Nephron progenitor cell (in vitro differentiated cells): ENCODE data around the gene ATP5F1D.

ENCODE experiments used
- DNase-seq: peaks from one replicate; pipeline ENCODE4 v3.0.0; 2021
- H3K27ac Mint-ChIP-seq: 2 replicates; pipeline ENCODE4 v1.8.0; 2021; ENCODE audit warnings: mild to moderate bottlenecking, moderate library complexity, mixed read lengths
- H3K27me3 Mint-ChIP-seq: 2 replicates; pipeline ENCODE4 v1.8.0; 2021; ENCODE audit warnings: mild to moderate bottlenecking, low read depth, mixed read lengths; ENCODE audit not compliant: poor library complexity
- H3K36me3 Mint-ChIP-seq: 2 replicates; pipeline ENCODE4 v1.8.0; 2021; ENCODE audit warnings: low read depth, mixed read lengths
- H3K4me1 Mint-ChIP-seq: 2 replicates; pipeline ENCODE4 v1.8.0; 2021; ENCODE audit warnings: mixed read lengths
- H3K4me3 Mint-ChIP-seq: 2 replicates; pipeline ENCODE4 v1.8.0; 2021; ENCODE audit warnings: mild to moderate bottlenecking, moderate library complexity, mixed read lengths
- H3K9me3 Mint-ChIP-seq: 2 replicates; pipeline ENCODE4 v1.8.0; 2021; ENCODE audit warnings: mild to moderate bottlenecking, moderate library complexity, mixed read lengths
- TF ChIP-seq, protein P1 (sequence below): fragments of 200-600 bp; sonication (generic); IDR thresholded peaks from 2 replicates; pipeline ENCODE4 v1.5.0; 2021; ENCODE audit warnings: antibody characterized with exemption

Gene ATP5F1D

DNA sequence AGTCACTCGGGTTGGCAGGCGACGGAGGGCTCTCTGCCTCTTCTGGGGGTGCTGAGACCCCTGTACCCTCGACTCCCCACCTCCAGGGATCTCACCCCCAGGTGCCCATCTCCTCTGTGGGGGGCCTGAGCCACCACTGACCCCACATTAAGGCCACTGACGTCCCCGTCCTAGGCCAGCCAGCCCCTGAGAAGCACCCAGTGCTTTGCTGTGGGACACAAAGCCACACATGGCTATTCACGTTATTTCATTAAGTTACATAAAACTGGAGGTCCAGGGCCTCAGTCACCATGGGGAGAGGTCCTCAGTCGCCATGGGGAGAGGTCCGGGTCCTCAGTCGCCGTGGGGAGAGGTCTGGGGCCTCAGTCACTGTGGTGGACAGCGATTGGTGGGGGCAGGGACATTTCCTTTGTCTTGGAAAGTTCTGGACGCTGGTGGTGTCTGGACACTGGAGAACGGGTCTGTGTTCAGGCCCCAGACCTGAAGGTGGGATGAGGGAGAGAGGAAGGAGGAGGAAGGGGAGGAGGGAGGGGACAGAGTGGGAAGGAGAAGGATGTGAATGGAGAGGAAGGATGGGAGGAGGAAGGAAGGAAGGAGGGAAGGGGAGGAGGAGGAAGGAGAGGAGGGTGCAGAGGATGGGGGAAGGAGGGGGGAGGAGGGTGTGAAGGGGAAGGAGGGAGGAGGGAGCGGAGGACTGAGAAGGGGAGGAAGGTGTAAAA is 40.2 kb downstream of the ATP5F1D start:
- no peak overlapping the region for H3K4me3 Mint-ChIP-seq
- peaks cover 25% of the 10 kb centered on the region for H3K4me1 Mint-ChIP-seq
- TF ChIP-seq, protein P1, sequence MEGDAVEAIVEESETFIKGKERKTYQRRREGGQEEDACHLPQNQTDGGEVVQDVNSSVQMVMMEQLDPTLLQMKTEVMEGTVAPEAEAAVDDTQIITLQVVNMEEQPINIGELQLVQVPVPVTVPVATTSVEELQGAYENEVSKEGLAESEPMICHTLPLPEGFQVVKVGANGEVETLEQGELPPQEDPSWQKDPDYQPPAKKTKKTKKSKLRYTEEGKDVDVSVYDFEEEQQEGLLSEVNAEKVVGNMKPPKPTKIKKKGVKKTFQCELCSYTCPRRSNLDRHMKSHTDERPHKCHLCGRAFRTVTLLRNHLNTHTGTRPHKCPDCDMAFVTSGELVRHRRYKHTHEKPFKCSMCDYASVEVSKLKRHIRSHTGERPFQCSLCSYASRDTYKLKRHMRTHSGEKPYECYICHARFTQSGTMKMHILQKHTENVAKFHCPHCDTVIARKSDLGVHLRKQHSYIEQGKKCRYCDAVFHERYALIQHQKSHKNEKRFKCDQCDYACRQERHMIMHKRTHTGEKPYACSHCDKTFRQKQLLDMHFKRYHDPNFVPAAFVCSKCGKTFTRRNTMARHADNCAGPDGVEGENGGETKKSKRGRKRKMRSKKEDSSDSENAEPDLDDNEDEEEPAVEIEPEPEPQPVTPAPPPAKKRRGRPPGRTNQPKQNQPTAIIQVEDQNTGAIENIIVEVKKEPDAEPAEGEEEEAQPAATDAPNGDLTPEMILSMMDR: no peak
- H3K27ac Mint-ChIP-seq: no peak overlapping the region
- peaks cover 2% of the 10 kb centered on the region for H3K36me3 Mint-ChIP-seq
- H3K9me3 Mint-ChIP-seq: no peaks in the 10 kb centered on the region
- peaks cover 18% of the 10 kb centered on the region for H3K27me3 Mint-ChIP-seq
- DNase-seq: no peak

DNA sequence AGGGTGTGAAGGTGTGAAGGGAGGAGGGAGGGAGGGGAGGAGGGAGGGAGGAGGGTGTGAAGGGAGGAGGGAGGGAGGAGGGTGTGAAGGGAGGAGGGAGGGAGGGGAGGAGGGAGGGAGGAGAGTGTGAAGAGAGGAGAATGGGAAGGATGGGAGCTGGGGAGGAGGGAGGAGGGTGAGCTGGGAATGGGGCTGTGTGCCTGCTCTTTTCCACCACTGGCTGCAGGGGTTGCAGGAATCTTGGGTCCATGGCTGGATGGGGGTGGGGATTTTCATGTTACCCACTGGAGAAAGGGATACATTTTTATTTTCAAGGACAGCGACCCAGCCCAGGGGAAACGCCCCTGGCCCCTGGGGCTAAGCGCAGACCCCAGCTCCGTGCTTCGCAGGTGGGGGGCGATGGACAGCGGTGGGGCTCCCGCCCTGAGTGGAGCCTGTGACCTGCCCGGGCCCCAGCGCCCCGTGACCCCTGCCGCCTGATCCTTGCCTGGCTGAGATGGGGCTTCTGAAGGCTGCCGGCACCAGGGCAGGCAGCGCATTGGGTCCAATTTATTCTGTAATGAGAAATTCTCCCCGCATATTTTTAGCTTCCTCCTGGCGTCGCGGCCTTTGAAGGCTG is 41.1 kb downstream of the ATP5F1D start:
- no peak overlapping the region for H3K4me3 Mint-ChIP-seq
- no peak overlapping the region for H3K27ac Mint-ChIP-seq
- DNase-seq: no peak
- H3K36me3 Mint-ChIP-seq: no peaks in the 10 kb centered on the region
- TF ChIP-seq, protein P1: no peak
- H3K9me3 Mint-ChIP-seq: no peaks in the 10 kb centered on the region
- peaks cover 22% of the 10 kb centered on the region for H3K4me1 Mint-ChIP-seq
- peaks cover 18% of the 10 kb centered on the region for H3K27me3 Mint-ChIP-seq

DNA sequence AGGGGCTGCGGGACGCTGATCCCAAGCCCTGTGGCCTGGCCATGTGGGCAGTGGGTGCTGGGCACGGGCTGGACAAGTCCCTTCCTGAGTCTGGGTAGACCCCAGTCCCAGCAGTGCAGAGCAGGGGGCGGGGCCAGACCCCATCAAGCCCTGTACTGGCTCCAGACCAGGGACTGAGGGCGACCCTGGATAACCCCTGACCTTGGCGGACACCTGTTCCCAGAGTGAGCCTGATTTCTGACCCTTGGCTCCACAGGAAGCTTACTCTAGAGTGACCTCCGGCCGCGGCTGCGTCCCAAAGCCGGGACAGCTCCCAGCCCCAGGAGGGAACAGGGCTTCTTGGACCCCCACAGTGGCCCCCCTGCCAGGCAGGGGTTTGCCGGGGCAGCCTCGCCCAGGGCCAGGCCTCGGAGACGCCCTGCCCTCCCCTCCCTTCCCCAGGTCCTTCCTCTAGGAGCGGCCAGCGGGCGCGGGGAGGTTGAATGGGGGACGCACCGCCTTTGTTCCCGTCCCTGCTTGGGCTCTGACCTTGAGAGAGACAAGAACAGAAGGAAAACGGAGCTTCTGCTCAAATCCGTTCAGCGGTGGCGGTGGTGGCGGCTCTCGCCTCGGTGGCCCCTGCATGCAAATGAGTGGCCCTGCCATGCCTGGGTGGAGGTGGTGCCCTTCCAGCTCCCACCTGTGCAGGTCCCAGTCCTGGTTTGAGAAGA is 41.8 kb downstream of the ATP5F1D start:
- Mint-ChIP-seq H3K36me3 (no peaks in the 10 kb centered on the region), H3K4me1 (peaks cover 22% of the 10 kb centered on the region), H3K4me3 (no peak overlapping the region), H3K27me3 (peaks cover 18% of the 10 kb centered on the region), H3K27ac (no peak overlapping the region), H3K9me3 (no peaks in the 10 kb centered on the region)
- DNase-seq: no peak
- TF ChIP-seq, protein P1: no peak

DNA sequence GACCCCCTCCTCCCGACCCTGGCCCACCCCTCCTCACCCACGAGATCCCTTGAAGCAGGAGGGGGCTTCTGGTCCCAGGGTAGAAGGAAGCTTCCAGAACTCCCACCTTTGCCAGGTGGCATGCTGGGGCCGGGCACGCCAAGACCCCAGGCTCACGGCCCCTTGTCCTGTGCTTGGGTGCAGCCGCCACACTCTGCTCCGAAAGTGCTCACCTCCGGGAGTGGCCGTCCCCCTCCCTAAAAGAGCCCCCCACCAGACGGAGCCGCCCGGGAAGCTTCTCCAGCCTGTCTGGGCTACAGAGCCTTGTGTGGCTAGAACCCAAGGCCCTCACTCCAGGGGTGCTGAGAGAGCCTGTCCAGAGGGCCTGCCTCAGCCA is 42.4 kb downstream of the ATP5F1D start:
- TF ChIP-seq, protein P1: no peak
- no peaks in the 10 kb centered on the region for H3K36me3 Mint-ChIP-seq
- H3K4me3 Mint-ChIP-seq: peak overlapping the region; percentile 67
- peaks cover 22% of the 10 kb centered on the region for H3K4me1 Mint-ChIP-seq
- no peaks in the 10 kb centered on the region for H3K9me3 Mint-ChIP-seq
- no peak overlapping the region for H3K27ac Mint-ChIP-seq
- DNase-seq: no peak
- peaks cover 18% of the 10 kb centered on the region for H3K27me3 Mint-ChIP-seq

DNA sequence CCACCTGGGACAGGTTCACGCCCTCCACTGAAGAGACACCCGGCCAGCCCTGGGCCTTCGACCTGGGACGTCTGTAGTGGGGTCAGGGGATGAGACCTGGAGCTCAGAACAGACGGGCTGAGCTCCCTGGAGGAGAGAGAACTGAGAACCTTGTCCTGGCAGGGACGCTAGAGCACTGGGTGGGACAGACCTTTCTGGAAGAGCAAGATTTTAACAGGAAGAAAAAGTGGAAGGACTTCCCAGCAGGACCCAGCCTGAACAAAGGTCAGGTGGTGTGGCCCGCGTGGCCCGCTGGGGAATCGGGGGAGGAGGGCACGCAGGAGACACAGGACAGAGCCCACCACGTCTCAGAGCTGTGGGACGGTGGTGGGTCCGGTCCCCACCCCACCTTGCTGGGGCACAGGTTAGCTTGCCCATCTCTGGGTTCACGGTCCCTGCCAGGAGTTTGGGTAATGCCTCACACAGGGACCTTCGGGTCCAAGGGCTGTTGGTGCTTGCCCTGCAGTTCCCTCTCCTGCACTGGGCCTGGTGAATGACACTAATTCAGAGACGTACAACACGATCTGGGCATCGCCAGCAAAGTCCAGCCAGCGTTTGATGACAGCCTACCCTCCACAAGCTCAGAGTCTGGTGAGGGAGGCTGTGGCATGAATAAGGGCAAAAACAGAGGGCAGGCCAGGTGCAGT is 42.9 kb downstream of the ATP5F1D start:
- H3K36me3 Mint-ChIP-seq: no peaks in the 10 kb centered on the region
- peaks cover 22% of the 10 kb centered on the region for H3K4me1 Mint-ChIP-seq
- peaks cover 18% of the 10 kb centered on the region for H3K27me3 Mint-ChIP-seq
- TF ChIP-seq, protein P1: no peak
- peak overlapping the region; percentile 79 for H3K4me3 Mint-ChIP-seq
- no peak for DNase-seq
- H3K9me3 Mint-ChIP-seq: no peaks in the 10 kb centered on the region
- H3K27ac Mint-ChIP-seq: no peak overlapping the region
